ENCODE results near the gene ENDOD1. TPM values are rescaled to one million over a fixed set of nuclear protein-coding genes. Genes with fewer than 3 reads are reported as not detected.

ENDOD1 gene, protein sequence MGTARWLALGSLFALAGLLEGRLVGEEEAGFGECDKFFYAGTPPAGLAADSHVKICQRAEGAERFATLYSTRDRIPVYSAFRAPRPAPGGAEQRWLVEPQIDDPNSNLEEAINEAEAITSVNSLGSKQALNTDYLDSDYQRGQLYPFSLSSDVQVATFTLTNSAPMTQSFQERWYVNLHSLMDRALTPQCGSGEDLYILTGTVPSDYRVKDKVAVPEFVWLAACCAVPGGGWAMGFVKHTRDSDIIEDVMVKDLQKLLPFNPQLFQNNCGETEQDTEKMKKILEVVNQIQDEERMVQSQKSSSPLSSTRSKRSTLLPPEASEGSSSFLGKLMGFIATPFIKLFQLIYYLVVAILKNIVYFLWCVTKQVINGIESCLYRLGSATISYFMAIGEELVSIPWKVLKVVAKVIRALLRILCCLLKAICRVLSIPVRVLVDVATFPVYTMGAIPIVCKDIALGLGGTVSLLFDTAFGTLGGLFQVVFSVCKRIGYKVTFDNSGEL
- 27.1 and 40.8 TPM in 2 replicates for total RNA-seq

GRCh38 chr11:95089620-95090542 is at the start of gene ENDOD1:
TSS of gene ENDOD1 (plus strand) at chr11:95089846. CDS start at chr11:95089928, 82 bp downstream.

DNA sequence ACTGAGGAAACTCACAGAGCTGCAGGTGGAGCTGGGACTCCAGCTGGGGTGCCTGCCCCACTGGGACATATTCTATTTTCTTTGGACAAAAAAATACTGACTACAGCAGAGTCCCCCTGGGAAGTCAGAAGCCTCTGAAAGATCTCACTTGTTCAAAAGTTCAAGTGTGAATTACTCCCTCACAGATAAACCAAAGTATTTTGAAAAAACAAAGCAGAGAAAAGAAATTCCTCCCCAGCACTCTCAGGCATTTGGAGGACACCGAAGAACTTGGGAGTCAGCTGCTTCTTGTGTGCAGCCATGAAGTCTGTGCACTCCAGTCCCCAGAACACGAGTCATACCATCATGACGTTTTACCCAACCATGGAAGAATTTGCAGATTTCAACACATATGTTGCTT is 40.5 kb upstream of the ENDOD1 start, which contains the start of gene KDM4F:
Gene KDM4F, plus strand, starts transcription at position 301 of the 400 bp plus-strand sequence.

DNA sequence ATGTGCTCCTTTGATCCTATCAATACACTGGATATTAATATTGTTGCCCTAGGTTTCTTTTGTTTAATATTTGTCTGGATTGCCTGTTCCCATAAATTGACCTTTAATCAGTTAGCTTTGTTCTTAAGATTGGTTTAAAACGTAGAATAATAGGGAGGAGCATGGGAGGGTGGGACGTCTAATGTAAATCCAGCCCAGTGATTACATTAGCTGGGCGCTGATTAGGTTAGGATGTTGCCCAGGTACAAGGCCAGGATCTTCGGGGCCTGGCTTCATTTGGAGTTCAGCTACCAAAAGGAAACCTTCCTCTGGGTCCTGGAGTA is 23.0 kb upstream of the ENDOD1 start, which contains the start of gene SRSF8:
Gene SRSF8, plus strand, starts transcription at position 204 of the 323 bp plus-strand sequence. CDS start 308 bp downstream, outside the sequence.

Other genes with a start within 250 kb of the ENDOD1 start
- 16.5 and 24.0 TPM in 2 replicates for gene CWC15, start 116.3 kb upstream of the ENDOD1 start, total RNA-seq
- 1.8 TPM in 2 replicates for gene KDM4D, start 116.1 kb upstream of the ENDOD1 start, total RNA-seq
- not detected in 2 replicates for gene KDM4E, start 64.6 kb upstream of the ENDOD1 start, total RNA-seq
- not detected in 2 replicates for gene KDM4F, start 40.4 kb upstream of the ENDOD1 start, total RNA-seq
- gene SRSF8, start 22.9 kb upstream of the ENDOD1 start, total RNA-seq = 17.4 and 20.2 TPM in 2 replicates
- 2.9 and 10.0 TPM in 2 replicates for gene SESN3, start 141.4 kb downstream of the ENDOD1 start, total RNA-seq